Measurements from ENCODE around the gene THBS1. TPM values are rescaled to one million over a fixed set of nuclear protein-coding genes. Genes with fewer than 3 reads are reported as not detected.

THBS1 gene
- total RNA-seq, 1 donor from 2014 or later = 725 TPM

- Histone ChIP-seq H3K36me3 (peaks cover 5 to 35% of the 10 kb centered on the region in 2 donors), H3K4me3 (no peak overlapping the region), H3K9me3 (no peaks in the 10 kb centered on the region), H3K4me1 (no peaks in the 10 kb centered on the region), H3K27me3 (no peaks in the 10 kb centered on the region), H3K27ac (no peak overlapping the region)
- no peak for DNase-seq (ENCODE audit: low spot score in 2 of 2)
- TF ChIP-seq, protein P1, sequence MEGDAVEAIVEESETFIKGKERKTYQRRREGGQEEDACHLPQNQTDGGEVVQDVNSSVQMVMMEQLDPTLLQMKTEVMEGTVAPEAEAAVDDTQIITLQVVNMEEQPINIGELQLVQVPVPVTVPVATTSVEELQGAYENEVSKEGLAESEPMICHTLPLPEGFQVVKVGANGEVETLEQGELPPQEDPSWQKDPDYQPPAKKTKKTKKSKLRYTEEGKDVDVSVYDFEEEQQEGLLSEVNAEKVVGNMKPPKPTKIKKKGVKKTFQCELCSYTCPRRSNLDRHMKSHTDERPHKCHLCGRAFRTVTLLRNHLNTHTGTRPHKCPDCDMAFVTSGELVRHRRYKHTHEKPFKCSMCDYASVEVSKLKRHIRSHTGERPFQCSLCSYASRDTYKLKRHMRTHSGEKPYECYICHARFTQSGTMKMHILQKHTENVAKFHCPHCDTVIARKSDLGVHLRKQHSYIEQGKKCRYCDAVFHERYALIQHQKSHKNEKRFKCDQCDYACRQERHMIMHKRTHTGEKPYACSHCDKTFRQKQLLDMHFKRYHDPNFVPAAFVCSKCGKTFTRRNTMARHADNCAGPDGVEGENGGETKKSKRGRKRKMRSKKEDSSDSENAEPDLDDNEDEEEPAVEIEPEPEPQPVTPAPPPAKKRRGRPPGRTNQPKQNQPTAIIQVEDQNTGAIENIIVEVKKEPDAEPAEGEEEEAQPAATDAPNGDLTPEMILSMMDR (IDR thresholded peaks at IDR 0.05) = no peak
- intact Hi-C loops (cut with DNase I) = loop anchor here (10.0 kb wide), 1 partner anchor 157 kb away; no protein-coding TSS in a partner anchor
Measured at GRCh38 chr15:39597336-39597735, 16.5 kb downstream of the THBS1 start.

DNA sequence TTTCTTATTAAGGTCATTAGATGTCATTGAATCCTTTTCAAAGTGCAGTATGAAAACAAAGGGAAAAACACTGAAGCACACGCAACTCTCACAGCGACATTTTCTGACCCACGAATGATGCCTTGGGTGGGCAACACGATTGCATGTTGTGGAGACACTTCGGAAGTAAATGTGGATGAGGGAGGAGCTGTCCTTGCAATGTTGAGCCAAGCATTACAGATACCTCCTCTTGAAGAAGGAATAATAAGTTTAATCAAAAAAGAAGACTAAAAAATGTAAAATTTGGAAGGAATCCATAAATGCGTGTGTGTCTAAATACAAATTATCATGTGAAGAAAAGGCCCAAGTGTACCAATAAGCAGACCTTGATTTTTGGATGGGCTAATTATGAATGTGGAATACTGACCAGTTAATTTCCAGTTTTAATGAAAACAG lies 16.9 kb downstream of the THBS1 start:
- H3K9me3 ChIP-seq = no peaks in the 10 kb centered on the region
- no peak for DNase-seq (ENCODE audit: low spot score in 2 of 2)
- no peaks in the 10 kb centered on the region for H3K4me1 ChIP-seq
- no peak overlapping the region for H3K4me3 ChIP-seq
- TF ChIP-seq, protein P1 (IDR thresholded peaks at IDR 0.05) = no peak
- intact Hi-C loops (cut with DNase I) = loop anchor here (10.0 kb wide), 1 partner anchor 157 kb away; no protein-coding TSS in a partner anchor
- H3K27me3 ChIP-seq = no peaks in the 10 kb centered on the region
- H3K36me3 ChIP-seq = peaks cover 5 to 30% of the 10 kb centered on the region in 2 donors
- no peak overlapping the region for H3K27ac ChIP-seq

GRCh38 chr15:39598186-39598850 lies 17.4 kb downstream of the THBS1 start:
- H3K9me3 ChIP-seq = no peaks in the 10 kb centered on the region
- H3K27me3 ChIP-seq = no peaks in the 10 kb centered on the region
- intact Hi-C loops (cut with DNase I) = loop anchor here (10.0 kb wide), 1 partner anchor 156 kb away; no protein-coding TSS in a partner anchor
- no peak for DNase-seq (ENCODE audit: low spot score in 2 of 2)
- no peaks in the 10 kb centered on the region for H3K4me1 ChIP-seq
- no peak overlapping the region for H3K4me3 ChIP-seq
- no peak overlapping the region for H3K27ac ChIP-seq
- TF ChIP-seq, protein P1 (IDR thresholded peaks at IDR 0.05) = no peak
- peaks cover 2 to 25% of the 10 kb centered on the region in 2 donors for H3K36me3 ChIP-seq

GRCh38 chr15:39598958-39599845 lies 18.3 kb downstream of the THBS1 start:
- no peak for DNase-seq (ENCODE audit: low spot score in 2 of 2)
- peaks cover 0 to 16% of the 10 kb centered on the region in 2 donors for H3K36me3 ChIP-seq
- intact Hi-C loops (cut with DNase I) = loop anchor here (10.0 kb wide), 1 partner anchor 156 kb away; no protein-coding TSS in a partner anchor
- no peak overlapping the region for H3K4me3 ChIP-seq
- no peak overlapping the region for H3K27ac ChIP-seq
- TF ChIP-seq, protein P1 (IDR thresholded peaks at IDR 0.05) = no peak
- H3K27me3 ChIP-seq = no peaks in the 10 kb centered on the region
- no peaks in the 10 kb centered on the region for H3K4me1 ChIP-seq
- no peaks in the 10 kb centered on the region for H3K9me3 ChIP-seq

- Histone ChIP-seq H3K4me3 (no peak overlapping the region), H3K27me3 (no peaks in the 10 kb centered on the region), H3K9me3 (no peaks in the 10 kb centered on the region), H3K4me1 (no peaks in the 10 kb centered on the region), H3K27ac (no peak overlapping the region), H3K36me3 (peaks cover 0 to 12% of the 10 kb centered on the region in 2 donors)
- TF ChIP-seq, protein P1 (IDR thresholded peaks at IDR 0.05) = no peak
- no peak for DNase-seq (ENCODE audit: low spot score in 2 of 2)
- intact Hi-C loops (cut with DNase I) = loop anchor here (10.0 kb wide), 1 partner anchor 155 kb away; no protein-coding TSS in a partner anchor
Measured at GRCh38 chr15:39599871-39600270, 19.0 kb downstream of the THBS1 start.
